Lower leg skin (tissue), 4 donors: Measurements from ENCODE around the gene PTPRCAP. TPM values are rescaled to one million over a fixed set of nuclear protein-coding genes. Genes with fewer than 3 reads are reported as not detected.

ENCODE experiments used
- DNase-seq, 2 donors: peaks; one replicate each; pipeline ENCODE4 v3.0.0-alpha.2; 2019; ENCODE audit warnings: low spot score in 2 of 2
- H3K4me3 ChIP-seq: fragments of 200-600 bp; sonication (generic); 2 replicates; pipeline ENCODE4 v1.5.1; 2017; ENCODE audit warnings: mild to moderate bottlenecking, low read depth; ENCODE audit not compliant: poor library complexity, severe bottlenecking
- POLR2A ChIP-seq, 2 donors: fragments of 450-650 bp; IDR thresholded peaks; one replicate each; pipeline ENCODE4 v1.6.1; 2016 to 2017; ENCODE audit warnings: antibody characterized with exemption in 2 of 2, mild to moderate bottlenecking in 1 of 2, moderate library complexity in 1 of 2
- WGBS, 2 donors: methylation state at CpG; one replicate each; pipeline ENCODE4 v1.1.5; 2018; 5-methylcytosine and 5-hydroxymethylcytosine counted together
- intact Hi-C: fragments of 100-400 bp; cut with DNase I; formaldehyde crosslinking; loops from one replicate; pipeline ENCODE4 v1.15.0; 2023; ENCODE audit warnings: low total_unique reads
- total RNA-seq, 4 donors: library from RNA; depleted of rRNA; stranded (reverse); fragments of >200 nt; gene quantifications; one replicate each; pipeline ENCODE4 v1.1.0, GENCODE V29; 2016
- TF ChIP-seq, protein P1 (sequence below), 3 donors: fragments of 450-650 bp; IDR thresholded peaks; one replicate each; pipeline ENCODE4 v1.5.1; 2016; ENCODE audit warnings: antibody characterized with exemption in 3 of 3, mild to moderate bottlenecking in 3 of 3, moderate library complexity in 2 of 3

The PTPRCAP gene
- total RNA-seq, 4 donors from 2014 or later = 1.6 to 2.9 (median 2.1) TPM

DNA sequence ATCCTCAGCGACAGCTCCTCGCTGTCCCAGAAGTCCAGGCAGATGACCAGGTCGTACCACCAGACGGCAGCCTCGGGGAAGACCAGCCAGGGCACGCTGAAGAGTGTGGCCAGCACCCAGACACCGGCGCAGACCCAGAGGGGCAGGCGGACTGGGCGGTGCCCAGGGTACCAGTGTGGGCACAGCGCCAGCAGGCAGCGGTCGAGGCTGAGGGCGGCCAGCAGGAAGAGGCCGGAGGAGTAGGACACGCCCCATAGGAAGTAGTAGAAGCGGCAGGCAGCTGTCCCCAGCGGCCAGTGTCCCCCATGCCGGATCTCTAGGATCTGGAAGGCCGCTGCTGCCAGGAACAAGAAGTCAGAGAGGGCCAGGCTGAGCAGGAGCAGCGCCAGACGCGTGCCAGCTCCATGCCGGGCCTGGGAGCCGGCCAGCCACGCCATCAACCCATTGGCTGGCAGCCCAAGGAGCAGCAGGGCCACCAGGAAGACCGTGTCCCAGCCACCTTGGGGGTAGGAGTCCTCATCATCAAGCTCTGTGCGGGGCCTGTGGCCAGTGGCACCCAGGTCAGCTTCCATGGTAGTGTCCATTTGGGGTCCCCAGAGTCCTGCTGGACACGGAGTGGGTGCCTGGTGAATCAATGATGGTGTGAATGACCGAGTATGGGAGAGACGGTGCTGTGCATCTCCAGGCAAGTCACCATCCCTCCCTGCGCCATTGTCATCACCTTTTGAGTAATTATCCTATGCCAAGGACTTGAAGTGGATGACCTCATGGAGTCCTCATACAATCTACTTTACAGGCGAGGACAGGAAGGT is 14.9 kb upstream of the PTPRCAP start, which contains the start of gene GPR152:
Gene GPR152 (minus strand): TSS at position 589 of the 812 bp plus-strand sequence. CDS start 5 bp downstream, at position 584.
- TF ChIP-seq, protein P1, sequence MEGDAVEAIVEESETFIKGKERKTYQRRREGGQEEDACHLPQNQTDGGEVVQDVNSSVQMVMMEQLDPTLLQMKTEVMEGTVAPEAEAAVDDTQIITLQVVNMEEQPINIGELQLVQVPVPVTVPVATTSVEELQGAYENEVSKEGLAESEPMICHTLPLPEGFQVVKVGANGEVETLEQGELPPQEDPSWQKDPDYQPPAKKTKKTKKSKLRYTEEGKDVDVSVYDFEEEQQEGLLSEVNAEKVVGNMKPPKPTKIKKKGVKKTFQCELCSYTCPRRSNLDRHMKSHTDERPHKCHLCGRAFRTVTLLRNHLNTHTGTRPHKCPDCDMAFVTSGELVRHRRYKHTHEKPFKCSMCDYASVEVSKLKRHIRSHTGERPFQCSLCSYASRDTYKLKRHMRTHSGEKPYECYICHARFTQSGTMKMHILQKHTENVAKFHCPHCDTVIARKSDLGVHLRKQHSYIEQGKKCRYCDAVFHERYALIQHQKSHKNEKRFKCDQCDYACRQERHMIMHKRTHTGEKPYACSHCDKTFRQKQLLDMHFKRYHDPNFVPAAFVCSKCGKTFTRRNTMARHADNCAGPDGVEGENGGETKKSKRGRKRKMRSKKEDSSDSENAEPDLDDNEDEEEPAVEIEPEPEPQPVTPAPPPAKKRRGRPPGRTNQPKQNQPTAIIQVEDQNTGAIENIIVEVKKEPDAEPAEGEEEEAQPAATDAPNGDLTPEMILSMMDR (IDR thresholded peaks at IDR 0.05) = no peak
- TF ChIP-seq POLR2A (IDR thresholded peaks at IDR 0.05) = no peak
- 69 to 76% methylated on average over 28 to 32 of the region's 33 CpGs for WGBS, 2 donors
- intact Hi-C loops = no loop called here
- H3K4me3 ChIP-seq = no peak within 1 kb of the TSS
- no peak for DNase-seq

DNA sequence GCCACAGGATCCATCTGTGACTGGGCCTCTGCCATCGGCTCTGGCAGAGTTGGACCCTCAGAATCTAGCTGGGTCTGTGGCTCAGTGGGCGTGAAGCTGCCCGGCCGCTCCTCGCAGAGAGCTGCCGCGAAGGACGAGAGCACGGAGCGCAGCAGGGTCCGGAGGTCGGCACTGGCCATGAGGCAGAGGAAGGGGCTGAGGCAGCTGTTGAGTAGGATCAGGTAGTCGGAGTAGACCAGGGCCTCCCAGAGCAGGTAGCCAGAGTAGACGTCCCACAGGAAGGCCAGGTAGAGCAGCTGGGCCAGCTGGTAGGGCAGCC is 14.1 kb upstream of the PTPRCAP start:
- DNase-seq = no peak
- no peak for TF ChIP-seq POLR2A (IDR thresholded peaks at IDR 0.05)
- TF ChIP-seq, protein P1 (IDR thresholded peaks at IDR 0.05) = no peak

DNA sequence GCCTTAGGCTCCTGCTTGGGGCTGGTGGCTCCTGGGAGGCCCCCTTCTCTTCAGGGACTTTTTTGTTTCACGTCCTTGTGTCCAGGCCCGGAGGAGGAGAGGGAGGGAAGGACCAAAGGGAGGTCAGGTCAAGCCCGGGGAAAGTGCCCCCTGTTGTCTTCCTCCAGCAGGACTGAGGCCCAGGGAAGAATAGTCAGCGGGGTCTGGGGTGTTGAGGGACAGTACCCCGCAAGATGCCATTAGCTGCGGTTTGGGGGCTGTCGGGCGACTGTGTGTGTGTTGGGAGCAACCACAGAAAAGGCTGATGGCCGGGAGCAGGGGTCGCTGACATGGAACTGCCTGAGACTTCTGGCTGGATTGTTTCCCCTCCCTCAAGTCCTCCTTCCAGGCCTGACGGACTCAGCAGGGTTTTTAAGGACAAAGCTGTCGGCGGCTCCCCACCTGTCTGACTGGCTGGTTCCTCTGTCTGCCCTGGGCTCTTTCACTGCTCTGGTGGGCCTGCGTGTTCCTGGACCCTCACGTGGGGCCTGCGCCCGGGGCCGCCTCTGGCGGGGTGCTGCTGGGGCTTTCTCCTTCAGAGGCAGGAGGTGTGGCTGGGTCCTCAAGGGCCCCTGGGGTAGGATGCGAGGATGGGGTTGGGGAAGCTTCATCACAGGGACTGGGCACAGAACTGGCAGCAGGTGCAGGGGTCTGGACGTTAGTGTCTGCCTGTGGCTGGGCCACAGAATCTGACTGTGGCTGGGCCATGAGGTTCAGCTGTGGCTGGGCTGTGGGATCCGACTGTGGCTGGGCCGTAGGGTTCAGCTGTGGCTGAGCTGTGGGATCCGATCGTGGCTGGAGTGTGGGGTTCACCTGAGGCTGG is 13.5 kb upstream of the PTPRCAP start:
- intact Hi-C loops = no loop called here
- TF ChIP-seq, protein P1 (IDR thresholded peaks at IDR 0.05) = no peak
- TF ChIP-seq POLR2A (IDR thresholded peaks at IDR 0.05) = no peak
- no peak for DNase-seq
- WGBS, 2 donors = 87 to 89% methylated on average over 21 to 25 of the region's 25 CpGs
- H3K4me3 ChIP-seq = no peak overlapping the region

More for the DNA sequence above, 14.1 kb upstream of the PTPRCAP start:
- 90 to 92% methylated on average over 14 of the region's 14 CpGs for WGBS, 2 donors
- no peak overlapping the region for H3K4me3 ChIP-seq
- intact Hi-C loops = no loop called here

DNA sequence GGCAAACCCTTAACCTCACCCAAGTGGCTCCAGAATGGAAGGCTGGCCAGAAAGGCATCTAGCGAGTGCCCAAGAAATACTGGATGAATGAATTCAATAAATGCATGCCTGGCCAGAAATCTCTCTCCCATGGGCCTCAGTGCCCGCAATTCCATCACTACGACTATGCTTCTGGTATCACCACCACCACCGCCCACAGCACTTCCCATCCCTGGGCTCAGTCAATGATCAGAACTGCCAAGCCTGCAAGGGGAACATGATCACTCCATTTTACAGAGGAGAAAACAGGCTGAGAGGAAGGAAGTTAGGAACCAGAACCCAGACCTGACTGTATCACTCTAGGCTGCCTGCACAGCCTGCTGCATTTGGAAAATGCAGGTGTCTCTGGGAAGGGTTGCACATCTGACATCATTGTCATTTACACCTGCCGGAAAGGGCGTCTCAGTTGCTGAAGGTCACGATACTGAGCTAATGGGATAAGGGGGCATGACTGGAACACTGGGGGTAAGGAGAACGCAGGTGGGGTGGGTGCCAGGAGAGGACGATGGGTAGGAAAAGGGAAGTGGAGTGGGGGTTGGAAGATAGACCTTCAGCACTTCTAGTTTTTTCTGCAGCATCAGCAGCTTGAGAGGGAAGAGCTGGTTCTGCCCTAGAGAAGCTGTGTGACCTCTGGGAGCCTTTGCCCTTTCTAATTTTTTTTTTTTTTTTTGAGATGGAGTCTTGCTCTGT is 11.8 kb upstream of the PTPRCAP start:
- H3K4me3 ChIP-seq = no peak overlapping the region
- DNase-seq = no peak
- no peak for TF ChIP-seq POLR2A (IDR thresholded peaks at IDR 0.05)
- TF ChIP-seq, protein P1 (IDR thresholded peaks at IDR 0.05) = no peak
- 73 to 76% methylated on average over 9 of the region's 9 CpGs for WGBS, 2 donors
- intact Hi-C loops = no loop called here

DNA sequence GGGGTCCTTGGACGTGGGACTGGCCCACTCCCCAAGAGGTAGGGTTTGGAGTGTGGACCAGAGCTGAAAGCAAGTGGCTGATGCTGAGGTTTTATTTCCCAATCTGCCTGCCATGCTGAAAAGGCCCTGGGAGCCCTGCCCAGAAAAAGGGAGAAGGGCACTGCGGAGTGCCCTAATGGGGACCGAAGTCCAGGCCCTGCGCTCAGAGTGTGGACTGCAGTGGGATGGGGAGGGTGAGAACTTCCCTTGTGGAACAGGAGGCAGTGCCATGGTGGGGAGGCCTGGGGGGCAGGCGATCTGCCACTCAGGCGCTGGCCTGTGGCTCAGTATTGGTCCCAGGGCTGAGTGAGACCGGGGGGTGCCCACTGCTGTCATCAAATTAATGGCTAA is 10.7 kb upstream of the PTPRCAP start:
- H3K4me3 ChIP-seq = no peak overlapping the region
- intact Hi-C loops = no loop called here
- no peak for DNase-seq
- 90 to 92% methylated on average over 7 of the region's 7 CpGs for whole genome bisulfite sequencing, 2 donors
- TF ChIP-seq, protein P1 (IDR thresholded peaks at IDR 0.05) = no peak
- TF ChIP-seq POLR2A (IDR thresholded peaks at IDR 0.05) = no peak
